GM12878 (cell line): ENCODE results near the gene PTK6. TPM values are rescaled to one million over a fixed set of nuclear protein-coding genes. Genes with fewer than 3 reads are reported as not detected.
A peak's percentile ranks its signal among the peaks of the same experiment; 100 is the strongest.

Experiments used
- ASH2L ChIP-seq: fragments of 300-600, 200-600 bp; sonication (generic); IDR thresholded peaks from 2 replicates; pipeline ENCODE4 v1.6.1; 2017; ENCODE audit warnings: low read depth, mild to moderate bottlenecking, borderline replicate concordance
- DPF2 ChIP-seq: fragments of 450-650 bp; IDR thresholded peaks from 2 replicates; pipeline ENCODE4 v1.6.1; 2017; ENCODE audit warnings: mild to moderate bottlenecking
- EED ChIP-seq: sonication (generic); IDR thresholded peaks from 2 replicates; pipeline ENCODE4 v1.6.1; 2016; ENCODE audit warnings: antibody characterized with exemption, low read depth
- EGR1 ChIP-seq, 2 experiments: IDR thresholded peaks; 1 replicate in 1 of 2; 2 replicates in 1 of 2; pipeline ENCODE4 v1.6.1; 2011 to 2012; ENCODE audit warnings: low read depth in 2 of 2, low read length in 2 of 2, borderline replicate concordance in 1 of 2, mild to moderate bottlenecking in 1 of 2, moderate library complexity in 1 of 2
- FOXM1 ChIP-seq: IDR thresholded peaks from 2 replicates; pipeline ENCODE4 v1.6.1; 2012; ENCODE audit warnings: low read depth, mild to moderate bottlenecking, inconsistent platforms, low read length, moderate library complexity
- MEF2B ChIP-seq: fragments of 450-650 bp; IDR thresholded peaks from 2 replicates; pipeline ENCODE4 v1.6.1; 2018; ENCODE audit warnings: mild to moderate bottlenecking, moderate library complexity; ENCODE audit not compliant: partially characterized antibody, poor library complexity, severe bottlenecking
- MTA2 ChIP-seq: fragments of 450-650 bp; IDR thresholded peaks from 2 replicates; pipeline ENCODE4 v1.6.1; 2016; ENCODE audit warnings: low read depth, mild to moderate bottlenecking, moderate library complexity
- NR2F1 ChIP-seq: fragments of 450-650 bp; conservative IDR thresholded peaks from 2 replicates; pipeline ENCODE4 v1.6.1; 2017; ENCODE audit warnings: mild to moderate bottlenecking
- POLR2A ChIP-seq: IDR thresholded peaks from 2 replicates; pipeline ENCODE4 v1.6.1; 2011; ENCODE audit warnings: low read depth, mild to moderate bottlenecking, low read length
- SIX5 ChIP-seq: IDR thresholded peaks from 2 replicates; pipeline ENCODE4 v1.6.1; 2011; ENCODE audit warnings: mild to moderate bottlenecking, low read depth, low read length, moderate library complexity; ENCODE audit not compliant: severe bottlenecking
- STAT1 ChIP-seq: fragments of 450-650 bp; conservative IDR thresholded peaks from 2 replicates; pipeline ENCODE4 v1.6.1; 2014; ENCODE audit warnings: antibody characterized with exemption, mild to moderate bottlenecking
- ZNF217 ChIP-seq: fragments of 450-650 bp; IDR thresholded peaks from 2 replicates; pipeline ENCODE4 v1.6.1; 2017; ENCODE audit warnings: antibody characterized with exemption, mild to moderate bottlenecking
- ZNF274 ChIP-seq: IDR thresholded peaks from one replicate; pipeline ENCODE4 v1.8.0; 2011; ENCODE audit not compliant: insufficient read length, insufficient read depth
- ZSCAN29 ChIP-seq: fragments of 450-650 bp; IDR thresholded peaks from 2 replicates; pipeline ENCODE4 v1.6.1; 2017; ENCODE audit warnings: mild to moderate bottlenecking, moderate library complexity
- polyA plus RNA-seq, 11 experiments: library from polyadenylated mRNA; depleted of rRNA in 4 of 11; unstranded in 6 of 11; stranded (reverse) in 5 of 11; fragments of >200 nt; fragmentation: Nextera tagmentation in 4 of 11; fragmentation: Illumina TruSeq in 1 of 11; extraction: Ambion mirVana in 4 of 11; extraction: Trizol in 1 of 11; gene quantifications; 1 replicate in 1 of 11; 2 replicates in 10 of 11; pipeline versions ENCODE4 v1.2.1 to v1.2.3, GENCODE V29; 2011 to 2016; ENCODE audit warnings: inconsistent platforms in 2 of 11, missing spikeins in 2 of 11, low read depth in 1 of 11
- total RNA-seq, 4 experiments: library from RNA; depleted of rRNA in 3 of 4; stranded (reverse); fragments of >200 nt in 3 of 4; fragmentation: Illumina TruSeq in 1 of 4; extraction: Trizol in 1 of 4; gene quantifications; 2 replicates each; pipeline versions ENCODE4 v1.2.1 to v1.2.3, GENCODE V29; 2013 to 2021
- TF ChIP-seq, protein P1 (sequence below): IDR thresholded peaks from 2 replicates; pipeline ENCODE4 v1.6.1; 2011; ENCODE audit warnings: low read depth, low read length, improper control_type of control experiment, borderline replicate concordance
- TF ChIP-seq, protein P2 (sequence below): fragments of 450-650 bp; IDR thresholded peaks from 2 replicates; pipeline ENCODE4 v1.6.1; 2016; ENCODE audit warnings: mild to moderate bottlenecking
- TF ChIP-seq, protein P3 (sequence below): fragments of 450-650 bp; IDR thresholded peaks from 2 replicates; pipeline ENCODE4 v1.6.1; 2017; ENCODE audit warnings: mild to moderate bottlenecking, moderate library complexity
- TF ChIP-seq, protein P4 (sequence below): IDR thresholded peaks from 2 replicates; pipeline ENCODE4 v1.6.1; 2011; ENCODE audit warnings: borderline replicate concordance, low read depth, mild to moderate bottlenecking, moderate library complexity, low read length; ENCODE audit not compliant: insufficient read depth, poor library complexity, severe bottlenecking
- TF ChIP-seq, protein P5 (sequence below): IDR thresholded peaks from 2 replicates; pipeline ENCODE4 v1.6.1; 2012; ENCODE audit warnings: low read depth, low read length, improper control_type of control experiment
- TF ChIP-seq, protein P6 (sequence below): fragments of 450-650 bp; IDR thresholded peaks from 2 replicates; pipeline ENCODE4 v1.6.1; 2016; ENCODE audit warnings: mild to moderate bottlenecking

The PTK6 gene
- total and polyA plus RNA-seq, 10 of the 15 experiments (the other 5 are each of a cell fraction or from before 2014, with no cell fraction given): 0.02 to 0.21 (median 0.09) TPM; not detected in 3

DNA sequence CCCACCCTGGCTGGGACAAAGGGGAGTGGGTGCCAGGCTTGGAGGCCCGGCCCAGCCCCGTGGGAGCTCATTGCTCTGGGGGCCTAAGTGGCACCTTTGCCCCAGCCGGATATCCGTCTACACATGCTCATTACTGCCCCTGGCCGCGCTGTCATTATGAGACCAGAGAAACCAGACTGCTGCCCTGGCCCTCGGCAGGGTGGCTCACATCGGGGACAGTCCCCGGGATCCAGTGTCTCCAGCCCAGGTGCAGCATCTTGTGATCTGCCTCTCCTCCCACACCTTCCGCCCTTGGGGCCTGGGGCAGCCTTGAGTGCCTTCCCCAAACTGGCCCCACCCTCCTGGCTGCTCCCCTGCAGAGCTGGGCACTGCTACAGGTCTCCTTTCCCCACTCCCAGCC is 5.5 kb upstream of the PTK6 start (continued):
- TF ChIP-seq, protein P1, sequence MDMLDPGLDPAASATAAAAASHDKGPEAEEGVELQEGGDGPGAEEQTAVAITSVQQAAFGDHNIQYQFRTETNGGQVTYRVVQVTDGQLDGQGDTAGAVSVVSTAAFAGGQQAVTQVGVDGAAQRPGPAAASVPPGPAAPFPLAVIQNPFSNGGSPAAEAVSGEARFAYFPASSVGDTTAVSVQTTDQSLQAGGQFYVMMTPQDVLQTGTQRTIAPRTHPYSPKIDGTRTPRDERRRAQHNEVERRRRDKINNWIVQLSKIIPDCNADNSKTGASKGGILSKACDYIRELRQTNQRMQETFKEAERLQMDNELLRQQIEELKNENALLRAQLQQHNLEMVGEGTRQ: no peak
- TF ChIP-seq STAT1 (no peak), EED (0 out of 2 replicates have a peak, but pooled peaks have one; percentile 11), ZNF217 (no peak), EGR1 (IDR thresholded peaks at IDR 0.05; ENCODE audit: borderline replicate concordance in 1 of 2, low read depth in 2 of 2, low read length in 2 of 2) (peak in 1 of 2 experiments; percentile 53; a peak in 2 of 3 replicates), POLR2A (0 out of 2 replicates have a peak, but pooled peaks have one; percentile 36), MEF2B (peak; percentile 55), FOXM1 (no peak), SIX5 (no peak), ZSCAN29 (0 out of 2 replicates have a peak, but pooled peaks have one; percentile 55), DPF2 (peak; percentile 73; the same call in 1 of the 2 replicates), NR2F1 (peak; percentile 36; the same call in 1 of the 2 replicates), ASH2L (0 out of 2 replicates have a peak, but pooled peaks have one; percentile 48), MTA2 (peak; percentile 63; the same call in 1 of the 2 replicates), ZNF274 (no peak)
- TF ChIP-seq, protein P2, sequence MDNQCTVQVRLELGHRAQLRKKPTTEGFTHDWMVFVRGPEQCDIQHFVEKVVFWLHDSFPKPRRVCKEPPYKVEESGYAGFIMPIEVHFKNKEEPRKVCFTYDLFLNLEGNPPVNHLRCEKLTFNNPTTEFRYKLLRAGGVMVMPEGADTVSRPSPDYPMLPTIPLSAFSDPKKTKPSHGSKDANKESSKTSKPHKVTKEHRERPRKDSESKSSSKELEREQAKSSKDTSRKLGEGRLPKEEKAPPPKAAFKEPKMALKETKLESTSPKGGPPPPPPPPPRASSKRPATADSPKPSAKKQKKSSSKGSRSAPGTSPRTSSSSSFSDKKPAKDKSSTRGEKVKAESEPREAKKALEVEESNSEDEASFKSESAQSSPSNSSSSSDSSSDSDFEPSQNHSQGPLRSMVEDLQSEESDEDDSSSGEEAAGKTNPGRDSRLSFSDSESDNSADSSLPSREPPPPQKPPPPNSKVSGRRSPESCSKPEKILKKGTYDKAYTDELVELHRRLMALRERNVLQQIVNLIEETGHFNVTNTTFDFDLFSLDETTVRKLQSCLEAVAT: 0 out of 2 replicates have a peak, but pooled peaks have one; percentile 28
- TF ChIP-seq, protein P3, sequence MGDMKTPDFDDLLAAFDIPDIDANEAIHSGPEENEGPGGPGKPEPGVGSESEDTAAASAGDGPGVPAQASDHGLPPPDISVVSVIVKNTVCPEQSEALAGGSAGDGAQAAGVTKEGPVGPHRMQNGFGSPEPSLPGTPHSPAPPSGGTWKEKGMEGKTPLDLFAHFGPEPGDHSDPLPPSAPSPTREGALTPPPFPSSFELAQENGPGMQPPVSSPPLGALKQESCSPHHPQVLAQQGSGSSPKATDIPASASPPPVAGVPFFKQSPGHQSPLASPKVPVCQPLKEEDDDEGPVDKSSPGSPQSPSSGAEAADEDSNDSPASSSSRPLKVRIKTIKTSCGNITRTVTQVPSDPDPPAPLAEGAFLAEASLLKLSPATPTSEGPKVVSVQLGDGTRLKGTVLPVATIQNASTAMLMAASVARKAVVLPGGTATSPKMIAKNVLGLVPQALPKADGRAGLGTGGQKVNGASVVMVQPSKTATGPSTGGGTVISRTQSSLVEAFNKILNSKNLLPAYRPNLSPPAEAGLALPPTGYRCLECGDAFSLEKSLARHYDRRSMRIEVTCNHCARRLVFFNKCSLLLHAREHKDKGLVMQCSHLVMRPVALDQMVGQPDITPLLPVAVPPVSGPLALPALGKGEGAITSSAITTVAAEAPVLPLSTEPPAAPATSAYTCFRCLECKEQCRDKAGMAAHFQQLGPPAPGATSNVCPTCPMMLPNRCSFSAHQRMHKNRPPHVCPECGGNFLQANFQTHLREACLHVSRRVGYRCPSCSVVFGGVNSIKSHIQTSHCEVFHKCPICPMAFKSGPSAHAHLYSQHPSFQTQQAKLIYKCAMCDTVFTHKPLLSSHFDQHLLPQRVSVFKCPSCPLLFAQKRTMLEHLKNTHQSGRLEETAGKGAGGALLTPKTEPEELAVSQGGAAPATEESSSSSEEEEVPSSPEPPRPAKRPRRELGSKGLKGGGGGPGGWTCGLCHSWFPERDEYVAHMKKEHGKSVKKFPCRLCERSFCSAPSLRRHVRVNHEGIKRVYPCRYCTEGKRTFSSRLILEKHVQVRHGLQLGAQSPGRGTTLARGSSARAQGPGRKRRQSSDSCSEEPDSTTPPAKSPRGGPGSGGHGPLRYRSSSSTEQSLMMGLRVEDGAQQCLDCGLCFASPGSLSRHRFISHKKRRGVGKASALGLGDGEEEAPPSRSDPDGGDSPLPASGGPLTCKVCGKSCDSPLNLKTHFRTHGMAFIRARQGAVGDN: no peak
- TF ChIP-seq, protein P4, sequence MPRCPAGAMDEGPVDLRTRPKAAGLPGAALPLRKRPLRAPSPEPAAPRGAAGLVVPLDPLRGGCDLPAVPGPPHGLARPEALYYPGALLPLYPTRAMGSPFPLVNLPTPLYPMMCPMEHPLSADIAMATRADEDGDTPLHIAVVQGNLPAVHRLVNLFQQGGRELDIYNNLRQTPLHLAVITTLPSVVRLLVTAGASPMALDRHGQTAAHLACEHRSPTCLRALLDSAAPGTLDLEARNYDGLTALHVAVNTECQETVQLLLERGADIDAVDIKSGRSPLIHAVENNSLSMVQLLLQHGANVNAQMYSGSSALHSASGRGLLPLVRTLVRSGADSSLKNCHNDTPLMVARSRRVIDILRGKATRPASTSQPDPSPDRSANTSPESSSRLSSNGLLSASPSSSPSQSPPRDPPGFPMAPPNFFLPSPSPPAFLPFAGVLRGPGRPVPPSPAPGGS: no peak
- TF ChIP-seq, protein P5, sequence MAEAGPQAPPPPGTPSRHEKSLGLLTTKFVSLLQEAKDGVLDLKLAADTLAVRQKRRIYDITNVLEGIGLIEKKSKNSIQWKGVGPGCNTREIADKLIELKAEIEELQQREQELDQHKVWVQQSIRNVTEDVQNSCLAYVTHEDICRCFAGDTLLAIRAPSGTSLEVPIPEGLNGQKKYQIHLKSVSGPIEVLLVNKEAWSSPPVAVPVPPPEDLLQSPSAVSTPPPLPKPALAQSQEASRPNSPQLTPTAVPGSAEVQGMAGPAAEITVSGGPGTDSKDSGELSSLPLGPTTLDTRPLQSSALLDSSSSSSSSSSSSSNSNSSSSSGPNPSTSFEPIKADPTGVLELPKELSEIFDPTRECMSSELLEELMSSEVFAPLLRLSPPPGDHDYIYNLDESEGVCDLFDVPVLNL: no peak
- TF ChIP-seq, protein P6, sequence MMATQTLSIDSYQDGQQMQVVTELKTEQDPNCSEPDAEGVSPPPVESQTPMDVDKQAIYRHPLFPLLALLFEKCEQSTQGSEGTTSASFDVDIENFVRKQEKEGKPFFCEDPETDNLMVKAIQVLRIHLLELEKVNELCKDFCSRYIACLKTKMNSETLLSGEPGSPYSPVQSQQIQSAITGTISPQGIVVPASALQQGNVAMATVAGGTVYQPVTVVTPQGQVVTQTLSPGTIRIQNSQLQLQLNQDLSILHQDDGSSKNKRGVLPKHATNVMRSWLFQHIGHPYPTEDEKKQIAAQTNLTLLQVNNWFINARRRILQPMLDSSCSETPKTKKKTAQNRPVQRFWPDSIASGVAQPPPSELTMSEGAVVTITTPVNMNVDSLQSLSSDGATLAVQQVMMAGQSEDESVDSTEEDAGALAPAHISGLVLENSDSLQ: 0 out of 2 replicates have a peak, but pooled peaks have one; percentile 20
